GM18519 (cell line): ENCODE results near the gene HIP1R.
"Not testable (repeated sequence)": the region's sequence is repeated elsewhere in the genome, so short reads cannot be mapped to it uniquely, and the experiment has no call there.

Experiments
- ATAC-seq: cut with Tn5 transposase; IDR thresholded peaks from one replicate; pipeline ENCODE4 v1.9.1; 2021; ENCODE audit warnings: mild to moderate bottlenecking, moderate library complexity; ENCODE audit not compliant: unreplicated experiment, low FRiP score

HIP1R gene

GRCh38 chr12:122889761-122890520 lies 54.7 kb downstream of the HIP1R start:
- no peak for ATAC-seq

GRCh38 chr12:122891661-122892525 lies 56.6 kb downstream of the HIP1R start:
- ATAC-seq = no peak

GRCh38 chr12:122892724-122893123 lies 57.5 kb downstream of the HIP1R start:
- ATAC-seq = not testable (repeated sequence)

GRCh38 chr12:122893208-122894153 lies 58.2 kb downstream of the HIP1R start:
- ATAC-seq = no peak

GRCh38 chr12:122894193-122895121 lies 59.2 kb downstream of the HIP1R start:
- ATAC-seq = no peak

GRCh38 chr12:122895320-122895703 lies 60.1 kb downstream of the HIP1R start:
- no peak for ATAC-seq

GRCh38 chr12:122895704-122896636 lies 60.7 kb downstream of the HIP1R start, which contains the start of gene VPS37B:
TSS of gene VPS37B (minus strand) at chr12:122896124. CDS start at chr12:122896062, 62 bp downstream.
- no peak for ATAC-seq

- ATAC-seq = no peak
These were observed 61.4 kb downstream of the HIP1R start for GRCh38 chr12:122896662-122897061.

GRCh38 chr12:122899887-122900286 lies 64.6 kb downstream of the HIP1R start:
- no peak for ATAC-seq

- no peak for ATAC-seq
These were observed 67.8 kb downstream of the HIP1R start for GRCh38 chr12:122902854-122903692.

GRCh38 chr12:122903693-122904034 lies 68.4 kb downstream of the HIP1R start:
- no peak for ATAC-seq

- not testable (repeated sequence) for ATAC-seq
These were observed 70.0 kb downstream of the HIP1R start for GRCh38 chr12:122905258-122905657.

GRCh38 chr12:122908915-122909314 lies 73.7 kb downstream of the HIP1R start:
- no peak for ATAC-seq

- no peak for ATAC-seq
These were observed 74.4 kb downstream of the HIP1R start for GRCh38 chr12:122909442-122910288.
